ENCODE measurements around the gene HDAC11. TPM values are rescaled to one million over a fixed set of nuclear protein-coding genes. Genes with fewer than 3 reads are reported as not detected.

HDAC11 gene
- total and polyA plus RNA-seq, 2 of the 4 experiments (the other 2 are of a cell fraction), result 9.1 to 11.4 TPM

DNA sequence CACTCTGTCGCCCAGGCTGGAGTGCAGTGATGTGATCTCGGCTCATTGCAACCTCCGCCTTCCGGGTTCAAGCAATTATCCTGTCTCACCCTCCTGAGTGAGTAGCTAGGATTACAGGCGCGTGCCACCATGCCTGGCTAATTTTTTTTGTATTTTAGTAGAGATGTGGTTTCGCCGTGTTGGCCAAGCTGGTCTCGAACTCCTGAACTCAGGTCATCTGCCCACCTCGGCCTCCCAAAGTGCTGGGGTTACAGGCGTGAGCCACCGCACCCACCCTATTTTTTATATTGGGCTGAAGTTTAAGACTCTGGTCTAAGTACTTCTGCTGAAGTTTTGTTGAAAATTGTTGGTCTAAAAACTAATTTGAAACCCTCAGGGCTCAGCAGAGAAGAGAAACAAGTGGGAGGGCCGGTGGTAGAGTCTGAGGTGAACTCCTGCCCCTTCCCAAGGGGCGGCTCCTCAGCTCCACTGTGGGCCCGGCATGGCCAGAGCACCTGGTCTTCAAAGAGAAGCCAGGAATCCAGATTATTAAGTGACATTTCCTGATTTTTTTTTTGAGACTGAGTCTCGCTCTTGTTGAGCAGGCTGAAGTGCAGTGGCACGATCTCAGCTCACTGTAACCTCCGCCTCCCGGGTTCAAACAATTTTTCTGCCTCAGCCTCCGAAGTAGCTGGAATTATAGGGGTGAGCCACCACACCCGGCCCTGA is 4.0 kb downstream of the HDAC11 start:
- Histone ChIP-seq H2BK120ac (ENCODE audit: low read depth, low read length) (no peak overlapping the region), H3K9me1 (ENCODE audit: insufficient read depth, low read length) (peaks cover 8% of the 10 kb centered on the region), H4K5ac (ENCODE audit: low read depth, low read length) (no peak overlapping the region), H3K14ac (replicated peaks; ENCODE audit: low read depth, low read length) (no peak overlapping the region), H3K27ac (ENCODE audit: insufficient read depth, low read length) (no peak overlapping the region), H4K91ac (ENCODE audit: insufficient read depth, low read depth, low read length) (no peak overlapping the region), H3K9ac (ENCODE audit: low read depth, low read length) (no peak overlapping the region), H3K4me3 (ENCODE audit: insufficient read depth, low read depth, low read length) (no peak overlapping the region), H2BK20ac (ENCODE audit: low read depth, low read length) (no peak overlapping the region), H2AK9ac (replicated peaks; ENCODE audit: low read depth, low read length, poor library complexity) (no peak overlapping the region), H3K4ac (ENCODE audit: low read depth, low read length) (no peak overlapping the region), H2AK5ac (ENCODE audit: low read depth, low read length) (no peak overlapping the region), H2BK15ac (ENCODE audit: low read depth, low read length) (no peak overlapping the region), H3K23ac (ENCODE audit: low read depth, low read length) (no peak overlapping the region), H3K56ac (ENCODE audit: extremely low read depth, insufficient read depth, low read length) (no peak overlapping the region), H2AFZ (replicated peaks; ENCODE audit: low read length, poor library complexity) (no peak overlapping the region), H3K36me3 (ENCODE audit: control insufficient read depth, insufficient read depth, low read length) (no peaks in the 10 kb centered on the region; the same call in 1 of the 2 replicates), H3K9me3 (ENCODE audit: control insufficient read depth, insufficient read depth, low read length) (no peaks in the 10 kb centered on the region), H3K4me2 (ENCODE audit: low read depth, low read length) (no peak overlapping the region), H3K18ac (ENCODE audit: low read depth, low read length) (no peak overlapping the region), H3K4me1 (ENCODE audit: control insufficient read depth, insufficient read depth, low read length) (peaks cover 12% of the 10 kb centered on the region; the same call in 1 of the 2 replicates), H3K27me3 (ENCODE audit: control insufficient read depth, insufficient read depth, low read length) (no peaks in the 10 kb centered on the region), H4K20me1 (ENCODE audit: insufficient read depth, low read length) (no peaks in the 10 kb centered on the region), H3K79me1 (ENCODE audit: low read depth in 1 of 2, low read length in 2 of 2) (peaks cover 0 to 7% of the 10 kb centered on the region in 2 experiments; a peak in 2 of 4 replicates), H2BK5ac (ENCODE audit: low read depth, low read length, poor library complexity, severe bottlenecking) (no peak overlapping the region), H4K8ac (ENCODE audit: low read depth in 2 of 2, low read length in 2 of 2) (no peak overlapping the region)
- TF ChIP-seq, protein P1, sequence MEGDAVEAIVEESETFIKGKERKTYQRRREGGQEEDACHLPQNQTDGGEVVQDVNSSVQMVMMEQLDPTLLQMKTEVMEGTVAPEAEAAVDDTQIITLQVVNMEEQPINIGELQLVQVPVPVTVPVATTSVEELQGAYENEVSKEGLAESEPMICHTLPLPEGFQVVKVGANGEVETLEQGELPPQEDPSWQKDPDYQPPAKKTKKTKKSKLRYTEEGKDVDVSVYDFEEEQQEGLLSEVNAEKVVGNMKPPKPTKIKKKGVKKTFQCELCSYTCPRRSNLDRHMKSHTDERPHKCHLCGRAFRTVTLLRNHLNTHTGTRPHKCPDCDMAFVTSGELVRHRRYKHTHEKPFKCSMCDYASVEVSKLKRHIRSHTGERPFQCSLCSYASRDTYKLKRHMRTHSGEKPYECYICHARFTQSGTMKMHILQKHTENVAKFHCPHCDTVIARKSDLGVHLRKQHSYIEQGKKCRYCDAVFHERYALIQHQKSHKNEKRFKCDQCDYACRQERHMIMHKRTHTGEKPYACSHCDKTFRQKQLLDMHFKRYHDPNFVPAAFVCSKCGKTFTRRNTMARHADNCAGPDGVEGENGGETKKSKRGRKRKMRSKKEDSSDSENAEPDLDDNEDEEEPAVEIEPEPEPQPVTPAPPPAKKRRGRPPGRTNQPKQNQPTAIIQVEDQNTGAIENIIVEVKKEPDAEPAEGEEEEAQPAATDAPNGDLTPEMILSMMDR (conservative IDR thresholded peaks at IDR 0.05; ENCODE audit: low read depth, low read length), result no peak
- TF ChIP-seq RCOR1 (IDR thresholded peaks at IDR 0.05; ENCODE audit: insufficient replicate concordance, low read length) (no peak), POLR2A (IDR thresholded peaks at IDR 0.05; ENCODE audit: low read depth, low read length) (no peak), MAZ (IDR thresholded peaks at IDR 0.05; ENCODE audit: borderline replicate concordance, low read depth, low read length) (no peak), NFE2L2 (IDR thresholded peaks at IDR 0.05; ENCODE audit: low read depth, low read length) (no peak), BHLHE40 (IDR thresholded peaks at IDR 0.05; ENCODE audit: low read depth, low read length) (no peak), CHD1 (IDR thresholded peaks at IDR 0.05; ENCODE audit: low read depth, low read length) (no peak), SMC3 (IDR thresholded peaks at IDR 0.05; ENCODE audit: low read depth, low read length) (no peak), CEBPB (IDR thresholded peaks at IDR 0.05; ENCODE audit: low read depth, low read length) (no peak), MAFK (IDR thresholded peaks at IDR 0.05; ENCODE audit: low read depth, low read length) (no peak)
- TF ChIP-seq, protein P2, sequence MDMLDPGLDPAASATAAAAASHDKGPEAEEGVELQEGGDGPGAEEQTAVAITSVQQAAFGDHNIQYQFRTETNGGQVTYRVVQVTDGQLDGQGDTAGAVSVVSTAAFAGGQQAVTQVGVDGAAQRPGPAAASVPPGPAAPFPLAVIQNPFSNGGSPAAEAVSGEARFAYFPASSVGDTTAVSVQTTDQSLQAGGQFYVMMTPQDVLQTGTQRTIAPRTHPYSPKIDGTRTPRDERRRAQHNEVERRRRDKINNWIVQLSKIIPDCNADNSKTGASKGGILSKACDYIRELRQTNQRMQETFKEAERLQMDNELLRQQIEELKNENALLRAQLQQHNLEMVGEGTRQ (IDR thresholded peaks at IDR 0.05; ENCODE audit: low read depth, low read length), result no peak
- TF ChIP-seq, protein P3, sequence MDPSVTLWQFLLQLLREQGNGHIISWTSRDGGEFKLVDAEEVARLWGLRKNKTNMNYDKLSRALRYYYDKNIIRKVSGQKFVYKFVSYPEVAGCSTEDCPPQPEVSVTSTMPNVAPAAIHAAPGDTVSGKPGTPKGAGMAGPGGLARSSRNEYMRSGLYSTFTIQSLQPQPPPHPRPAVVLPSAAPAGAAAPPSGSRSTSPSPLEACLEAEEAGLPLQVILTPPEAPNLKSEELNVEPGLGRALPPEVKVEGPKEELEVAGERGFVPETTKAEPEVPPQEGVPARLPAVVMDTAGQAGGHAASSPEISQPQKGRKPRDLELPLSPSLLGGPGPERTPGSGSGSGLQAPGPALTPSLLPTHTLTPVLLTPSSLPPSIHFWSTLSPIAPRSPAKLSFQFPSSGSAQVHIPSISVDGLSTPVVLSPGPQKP (IDR thresholded peaks at IDR 0.05; ENCODE audit: borderline replicate concordance, low read depth, low read length), result no peak
- DNase-seq (no peak), ATAC-seq (ENCODE audit: low read depth) (no peak)
- dilution Hi-C loops (cut with HindIII; ENCODE audit: low sequenced_read_pairs, unreplicated experiment), result no loop called here
- CTCF ChIA-PET, result interaction anchor here (0.7 to 1.5 kb wide), 2 partner anchors 10 to 171 kb away, joined by 3 read pairs; no protein-coding TSS in a partner anchor
- no TSS peak for BruUV-seq (replicated peaks)
- POLR2A ChIA-PET (ENCODE audit: unreplicated experiment), result no interaction called here
- intact Hi-C loops (cut with micrococcal nuclease), result no loop called here
- in situ Hi-C loops (cut with MboI; ENCODE audit: low sequenced_read_pairs), result loop anchor here (25.0 kb wide), 2 partner anchors 403 to 628 kb away; partner anchors contain the start of genes CHCHD4 and WNT7A
- no CpG with 5 or more reads among the region's 21 CpGs for WGBS, 2 experiments (ENCODE audit: extremely low coverage in 2 of 2, insufficient read length in 1 of 2)

Data from IMR-90 (cell line).